Kidney epithelial cell (primary cell): ENCODE measurements around the gene LCP2. TPM values are rescaled to one million over a fixed set of nuclear protein-coding genes. Genes with fewer than 3 reads are reported as not detected.

Experiments
- DNase-seq: peaks from one replicate; pipeline ENCODE4 v3.0.0-alpha.2; 2010; ENCODE audit warnings: low read depth
- H3K27me3 ChIP-seq: 2 replicates; pipeline ENCODE4 v1.6.0; 2011; ENCODE audit warnings: low read length; ENCODE audit not compliant: control insufficient read depth, insufficient read depth
- H3K36me3 ChIP-seq: 2 replicates; pipeline ENCODE4 v1.5.1; 2011; ENCODE audit warnings: low read length; ENCODE audit not compliant: control insufficient read depth, insufficient read depth
- H3K4me3 ChIP-seq: 2 replicates; pipeline ENCODE4 v1.5.1; 2011; ENCODE audit warnings: low read depth, mild to moderate bottlenecking, control low read depth, low read length
- total RNA-seq: library from RNA; depleted of rRNA; stranded (reverse); fragments of >200 nt; gene quantifications from 2 replicates; pipeline ENCODE4 v1.2.3, GENCODE V29; 2015
- TF ChIP-seq, protein P1 (sequence below): IDR thresholded peaks from 2 replicates; pipeline ENCODE4 v1.5.1; 2011; ENCODE audit warnings: mild to moderate bottlenecking, moderate library complexity, low read length, control low read depth, inconsistent platforms; ENCODE audit not compliant: insufficient read depth, poor library complexity, severe bottlenecking

LCP2 gene
- total RNA-seq, 1 donor from 2014 or later: 0.13 TPM

DNA sequence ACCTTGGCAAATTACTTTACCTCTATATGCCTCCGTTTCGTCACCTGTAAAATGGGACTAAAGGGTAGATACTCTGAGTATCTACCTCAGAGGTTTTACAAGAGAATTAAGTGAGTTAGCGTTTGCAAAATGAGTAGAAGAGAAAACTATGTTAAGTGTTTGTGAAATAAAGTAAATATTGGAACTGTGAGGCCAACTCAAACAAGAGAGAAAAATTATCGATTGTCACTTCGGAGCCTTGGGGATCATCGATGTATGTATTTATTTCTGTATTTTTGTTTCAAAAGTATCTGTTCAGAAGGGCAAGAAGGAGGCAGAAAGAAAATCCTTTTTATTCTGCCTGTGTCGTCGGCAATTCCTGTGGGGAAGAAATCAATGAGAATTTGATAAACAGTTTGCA lies 90.6 kb downstream of the LCP2 start:
- TF ChIP-seq, protein P1, sequence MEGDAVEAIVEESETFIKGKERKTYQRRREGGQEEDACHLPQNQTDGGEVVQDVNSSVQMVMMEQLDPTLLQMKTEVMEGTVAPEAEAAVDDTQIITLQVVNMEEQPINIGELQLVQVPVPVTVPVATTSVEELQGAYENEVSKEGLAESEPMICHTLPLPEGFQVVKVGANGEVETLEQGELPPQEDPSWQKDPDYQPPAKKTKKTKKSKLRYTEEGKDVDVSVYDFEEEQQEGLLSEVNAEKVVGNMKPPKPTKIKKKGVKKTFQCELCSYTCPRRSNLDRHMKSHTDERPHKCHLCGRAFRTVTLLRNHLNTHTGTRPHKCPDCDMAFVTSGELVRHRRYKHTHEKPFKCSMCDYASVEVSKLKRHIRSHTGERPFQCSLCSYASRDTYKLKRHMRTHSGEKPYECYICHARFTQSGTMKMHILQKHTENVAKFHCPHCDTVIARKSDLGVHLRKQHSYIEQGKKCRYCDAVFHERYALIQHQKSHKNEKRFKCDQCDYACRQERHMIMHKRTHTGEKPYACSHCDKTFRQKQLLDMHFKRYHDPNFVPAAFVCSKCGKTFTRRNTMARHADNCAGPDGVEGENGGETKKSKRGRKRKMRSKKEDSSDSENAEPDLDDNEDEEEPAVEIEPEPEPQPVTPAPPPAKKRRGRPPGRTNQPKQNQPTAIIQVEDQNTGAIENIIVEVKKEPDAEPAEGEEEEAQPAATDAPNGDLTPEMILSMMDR: no peak
- H3K27me3 ChIP-seq: no peaks in the 10 kb centered on the region
- H3K36me3 ChIP-seq: no peaks in the 10 kb centered on the region
- DNase-seq: no peak
- no peak overlapping the region for H3K4me3 ChIP-seq

DNA sequence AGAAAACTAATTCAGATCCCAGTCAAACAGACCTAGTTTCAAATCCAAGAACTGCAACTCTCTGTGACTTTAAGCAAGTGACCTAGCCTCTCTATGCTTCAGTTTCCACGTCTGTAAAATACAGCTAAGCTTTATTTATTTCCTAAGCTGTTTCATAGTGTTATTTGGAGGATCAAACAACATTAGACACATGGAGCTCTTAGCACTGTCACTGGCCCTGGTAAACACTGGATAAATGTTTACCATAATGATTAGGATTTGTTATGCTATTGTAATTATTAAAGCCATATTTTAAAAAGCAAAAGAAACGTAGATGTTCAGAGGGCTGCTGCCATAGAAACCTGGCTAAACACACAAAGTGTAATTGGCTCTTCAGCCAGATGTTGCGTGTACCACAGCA lies 91.4 kb downstream of the LCP2 start:
- DNase-seq: no peak
- no peak overlapping the region for H3K4me3 ChIP-seq
- H3K36me3 ChIP-seq: no peaks in the 10 kb centered on the region
- H3K27me3 ChIP-seq: no peaks in the 10 kb centered on the region
- TF ChIP-seq, protein P1: no peak

DNA sequence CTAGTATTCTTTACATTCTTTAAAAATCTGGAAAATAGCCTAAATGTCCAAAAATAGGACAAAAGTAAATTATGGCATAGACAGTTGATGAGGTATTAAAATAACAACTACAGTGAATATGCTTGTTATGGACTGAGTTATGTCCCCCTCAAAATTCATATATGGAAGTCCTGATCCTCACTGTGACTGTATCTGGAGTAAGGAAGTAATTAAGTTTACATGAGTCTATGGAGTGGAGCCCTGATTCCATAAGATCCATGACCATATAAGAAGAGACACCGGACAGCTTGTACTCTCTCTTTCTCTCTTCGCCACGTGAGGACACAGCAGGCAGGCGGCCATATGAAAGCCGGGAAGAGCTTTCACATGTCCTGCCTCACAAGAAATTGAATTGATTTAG lies 93.4 kb downstream of the LCP2 start:
- H3K27me3 ChIP-seq: no peaks in the 10 kb centered on the region
- no peak overlapping the region for H3K4me3 ChIP-seq
- no peak for DNase-seq
- TF ChIP-seq, protein P1: no peak
- H3K36me3 ChIP-seq: no peaks in the 10 kb centered on the region

DNA sequence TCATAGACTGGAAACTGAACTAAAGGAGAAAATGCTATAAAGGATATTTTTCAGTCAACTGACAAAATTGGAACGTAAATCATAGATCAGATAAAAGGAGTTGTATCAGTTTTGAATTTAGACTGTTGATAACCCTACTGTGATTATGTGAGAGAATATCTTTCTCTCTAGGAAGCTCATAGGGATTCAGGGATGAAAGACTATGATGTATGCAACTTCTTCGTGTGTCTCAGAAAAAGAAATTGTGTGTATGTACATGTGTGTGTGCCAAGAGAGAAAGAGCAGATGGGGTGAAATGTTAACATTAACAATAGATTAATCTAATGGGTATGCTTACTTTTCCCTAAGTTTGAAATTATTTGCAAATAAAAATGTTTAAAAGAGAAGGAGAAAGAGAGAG lies 95.5 kb downstream of the LCP2 start:
- TF ChIP-seq, protein P1: no peak
- H3K4me3 ChIP-seq: no peak overlapping the region
- H3K27me3 ChIP-seq: no peaks in the 10 kb centered on the region
- H3K36me3 ChIP-seq: no peaks in the 10 kb centered on the region
- no peak for DNase-seq

DNA sequence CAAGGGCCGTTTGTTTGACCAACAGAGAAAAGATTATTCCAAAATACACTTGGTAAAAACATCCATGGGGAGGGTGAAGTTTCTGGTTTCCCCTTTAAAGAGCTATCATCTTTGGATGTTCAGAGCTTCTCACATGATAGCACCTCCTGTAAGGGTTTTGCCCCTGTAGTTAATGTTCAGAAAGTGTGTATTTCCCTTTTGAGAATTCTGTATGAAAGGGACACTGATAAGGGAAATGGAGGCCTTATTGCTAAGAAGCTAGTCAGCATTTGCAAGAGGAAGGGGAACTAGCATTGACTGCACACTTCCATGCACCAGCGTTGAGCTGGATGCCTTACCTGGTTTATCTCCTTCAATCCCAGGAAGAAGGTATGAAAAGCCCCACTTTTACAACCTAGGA lies 96.3 kb downstream of the LCP2 start:
- no peaks in the 10 kb centered on the region for H3K36me3 ChIP-seq
- H3K27me3 ChIP-seq: no peaks in the 10 kb centered on the region
- TF ChIP-seq, protein P1: no peak
- no peak overlapping the region for H3K4me3 ChIP-seq
- no peak for DNase-seq

DNA sequence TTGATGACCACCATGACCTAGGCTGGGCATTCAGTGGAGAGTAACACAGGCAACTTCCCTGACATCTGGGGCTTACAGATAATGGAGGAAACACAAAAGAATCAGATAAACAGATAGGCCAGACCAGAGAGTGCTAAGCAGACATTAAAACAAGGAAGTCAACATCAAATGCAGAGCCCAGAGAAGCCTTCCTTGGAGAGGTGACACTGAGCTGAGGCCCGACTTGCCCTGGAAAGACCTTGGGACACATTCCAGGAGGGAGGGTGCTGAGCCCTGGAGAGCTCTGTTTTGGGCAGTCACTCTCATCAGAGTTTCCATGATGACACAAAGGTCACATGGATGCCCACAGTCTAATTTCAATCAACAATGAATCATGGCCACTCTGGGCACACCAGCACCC lies 96.7 kb downstream of the LCP2 start:
- DNase-seq: no peak
- TF ChIP-seq, protein P1: no peak
- Histone ChIP-seq H3K4me3 (no peak overlapping the region), H3K27me3 (no peaks in the 10 kb centered on the region), H3K36me3 (no peaks in the 10 kb centered on the region)
